GM18502 (cell line): ENCODE results near the gene STIM2.
"Not testable (repeated sequence)": the region's sequence is repeated elsewhere in the genome, so short reads cannot be mapped to it uniquely, and the experiment has no call there.

Experiments
- ATAC-seq: cut with Tn5 transposase; IDR thresholded peaks from one replicate; pipeline ENCODE4 v1.9.1; 2021; ENCODE audit warnings: mild to moderate bottlenecking; ENCODE audit not compliant: unreplicated experiment, poor library complexity

STIM2 gene

GRCh38 chr4:26943391-26943790, 82.8 kb downstream of the STIM2 start:
- ATAC-seq = no peak

GRCh38 chr4:26945794-26946193, 85.2 kb downstream of the STIM2 start:
- ATAC-seq = no peak

GRCh38 chr4:26947318-26947717, 86.7 kb downstream of the STIM2 start:
- no peak for ATAC-seq

DNA sequence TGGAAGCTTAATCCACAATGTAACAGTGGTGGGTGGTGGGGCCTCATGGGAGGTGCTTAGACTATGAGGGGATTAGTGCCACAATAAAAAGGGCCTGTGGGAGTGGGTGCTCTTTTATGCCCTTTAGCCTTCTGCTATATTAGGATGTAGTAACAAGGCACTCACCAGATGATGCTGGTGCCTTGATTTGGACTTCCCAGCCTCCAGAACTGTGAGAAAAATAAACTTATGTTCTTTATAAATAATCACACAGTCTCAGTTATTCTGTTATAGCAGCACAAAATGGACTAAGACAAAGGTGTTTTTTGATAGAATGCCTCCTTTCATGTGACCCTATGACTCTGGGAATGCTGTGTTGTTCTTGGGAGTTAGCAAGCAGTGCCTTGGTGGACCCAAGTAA, 89.8 kb downstream of the STIM2 start:
- no peak for ATAC-seq

GRCh38 chr4:26952891-26953290, 92.2 kb downstream of the STIM2 start:
- no peak for ATAC-seq

GRCh38 chr4:26953366-26953765, 92.7 kb downstream of the STIM2 start:
- ATAC-seq = no peak

DNA sequence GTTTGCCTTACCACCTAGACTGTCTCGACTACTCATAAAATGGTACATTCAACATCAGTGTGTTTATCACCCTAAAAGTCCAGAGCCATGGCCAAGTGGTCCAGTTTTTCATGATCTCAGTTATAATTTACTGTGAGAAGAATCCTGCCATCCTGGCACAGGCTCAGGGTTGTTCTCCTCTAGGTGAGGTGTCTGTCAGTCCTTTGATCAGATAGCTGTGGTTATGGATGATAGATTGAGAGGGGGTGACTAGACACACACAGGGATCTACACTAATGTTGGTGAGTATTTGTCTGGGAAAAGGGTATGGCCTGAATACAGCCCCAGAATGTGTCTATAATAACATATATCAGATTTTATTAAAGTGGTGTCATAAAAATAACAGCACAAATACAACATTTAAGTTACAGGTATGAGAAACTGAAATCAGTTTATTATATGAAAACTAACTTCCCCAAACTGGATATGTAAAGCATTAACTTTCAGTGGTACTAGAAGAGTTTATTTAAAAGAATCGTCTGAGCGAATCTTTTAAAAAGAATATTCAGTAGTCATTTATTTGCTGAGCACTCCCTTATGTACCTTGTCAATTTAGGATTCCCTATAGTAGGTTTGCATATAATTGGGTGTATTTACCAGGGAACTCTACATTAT, 93.3 kb downstream of the STIM2 start:
- ATAC-seq = no peak

GRCh38 chr4:26955241-26955640, 94.6 kb downstream of the STIM2 start:
- ATAC-seq = no peak

GRCh38 chr4:26958925-26959653, 98.4 kb downstream of the STIM2 start:
- ATAC-seq = no peak

DNA sequence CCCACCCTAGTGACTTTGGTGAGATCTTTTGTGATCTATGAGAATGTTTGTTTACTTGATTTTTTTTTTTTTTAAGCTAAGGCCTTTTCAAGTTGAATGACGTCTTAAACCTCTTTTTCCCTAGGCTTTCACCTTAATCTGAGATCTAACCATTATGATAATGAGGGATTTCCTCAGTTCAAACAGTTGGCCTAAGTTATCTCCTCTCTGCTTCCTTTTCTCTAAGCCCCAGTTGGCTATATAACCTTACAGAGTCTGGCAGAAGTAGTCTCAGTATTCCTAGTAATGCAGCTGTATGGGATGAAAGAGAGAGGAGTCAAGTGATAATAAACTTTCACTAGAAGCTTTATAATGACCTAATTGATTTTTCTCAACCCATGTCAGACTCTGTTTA, 99.0 kb downstream of the STIM2 start:
- ATAC-seq = no peak

GRCh38 chr4:26962720-26963119, 102.1 kb downstream of the STIM2 start:
- ATAC-seq = no peak

DNA sequence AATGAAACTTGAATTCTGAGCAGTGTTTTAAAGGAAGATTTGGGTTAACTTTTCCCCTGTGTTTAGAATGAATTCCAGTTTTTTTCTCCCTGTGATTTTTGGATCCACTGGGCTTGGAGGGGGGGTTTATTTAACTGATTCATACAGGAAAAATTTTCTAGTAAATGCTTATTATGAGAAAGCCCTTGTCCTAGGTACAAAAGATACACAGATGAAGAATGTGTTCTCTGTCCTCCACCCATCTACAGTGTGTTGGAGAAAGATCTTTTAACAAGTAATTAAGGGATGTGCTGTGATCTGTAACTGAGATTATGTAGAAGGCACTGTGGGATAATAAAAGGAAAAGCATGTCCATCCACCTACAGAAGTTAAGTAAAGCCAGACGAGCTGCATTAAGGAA, 103.9 kb downstream of the STIM2 start:
- ATAC-seq = no peak

GRCh38 chr4:26964994-26965393, 104.4 kb downstream of the STIM2 start:
- ATAC-seq = no peak

GRCh38 chr4:26975464-26976181, 115.0 kb downstream of the STIM2 start:
- ATAC-seq = not testable (repeated sequence)

GRCh38 chr4:26978387-26979053, 117.9 kb downstream of the STIM2 start:
- no peak for ATAC-seq

DNA sequence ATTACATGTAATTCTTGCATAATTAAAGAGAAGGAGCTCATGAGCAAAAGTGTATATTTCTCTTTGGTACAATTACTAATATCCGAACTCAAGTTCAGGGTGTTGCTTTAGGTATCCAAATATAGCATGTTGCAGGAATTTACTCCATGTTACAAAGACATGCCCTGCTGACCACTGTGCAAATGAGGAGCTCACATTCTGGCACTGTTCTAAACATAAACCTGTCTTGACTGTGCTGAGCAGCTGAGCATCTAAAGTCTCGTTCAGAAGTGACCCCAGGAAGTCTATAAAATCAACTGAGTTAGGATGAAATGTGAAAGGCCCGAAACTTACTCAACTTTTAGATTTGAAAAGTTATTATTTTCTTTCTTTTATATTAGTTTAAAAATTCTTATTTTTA, 124.3 kb downstream of the STIM2 start:
- ATAC-seq = no peak

DNA sequence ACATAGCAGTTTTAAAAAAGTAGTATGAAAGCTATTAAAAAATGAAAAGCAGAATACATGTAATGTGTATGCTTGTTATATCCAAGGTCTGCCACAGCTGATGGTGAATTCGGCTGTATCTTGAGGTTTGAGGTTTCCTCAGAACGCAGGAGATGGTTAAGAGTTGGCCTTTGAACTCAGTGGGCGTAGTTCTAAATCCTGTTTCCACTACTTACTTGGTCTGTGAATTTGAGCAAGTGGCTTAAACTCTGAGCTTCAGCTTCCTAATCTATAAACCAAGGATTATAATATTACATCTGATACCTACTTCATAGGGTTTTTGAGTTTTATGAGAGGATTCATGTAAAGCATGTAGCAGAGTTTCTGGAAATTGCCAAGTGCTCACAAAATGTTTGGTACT, 125.2 kb downstream of the STIM2 start:
- peak; percentile 91 for ATAC-seq

DNA sequence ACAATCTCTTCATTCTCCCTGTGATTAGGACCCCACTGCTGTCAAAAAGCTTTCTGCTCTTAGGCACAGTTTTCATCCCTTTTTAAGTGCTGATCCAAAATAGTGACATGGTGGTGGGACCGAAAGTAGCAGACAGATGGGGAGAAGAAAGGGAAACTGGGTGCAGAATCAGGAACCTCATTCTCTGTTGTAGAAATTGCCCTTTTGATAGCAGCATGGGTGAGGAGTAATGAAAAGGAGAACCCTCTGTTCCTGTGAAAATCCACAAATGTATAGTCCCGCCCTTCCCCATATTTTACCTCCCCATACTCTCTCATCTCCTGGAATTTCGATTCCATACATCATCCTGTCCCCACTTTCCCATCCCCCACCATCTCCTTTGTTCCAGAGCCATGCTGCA, 126.5 kb downstream of the STIM2 start:
- no peak for ATAC-seq

- no peak for ATAC-seq
These were observed 130.4 kb downstream of the STIM2 start for GRCh38 chr4:26991057-26991456.

DNA sequence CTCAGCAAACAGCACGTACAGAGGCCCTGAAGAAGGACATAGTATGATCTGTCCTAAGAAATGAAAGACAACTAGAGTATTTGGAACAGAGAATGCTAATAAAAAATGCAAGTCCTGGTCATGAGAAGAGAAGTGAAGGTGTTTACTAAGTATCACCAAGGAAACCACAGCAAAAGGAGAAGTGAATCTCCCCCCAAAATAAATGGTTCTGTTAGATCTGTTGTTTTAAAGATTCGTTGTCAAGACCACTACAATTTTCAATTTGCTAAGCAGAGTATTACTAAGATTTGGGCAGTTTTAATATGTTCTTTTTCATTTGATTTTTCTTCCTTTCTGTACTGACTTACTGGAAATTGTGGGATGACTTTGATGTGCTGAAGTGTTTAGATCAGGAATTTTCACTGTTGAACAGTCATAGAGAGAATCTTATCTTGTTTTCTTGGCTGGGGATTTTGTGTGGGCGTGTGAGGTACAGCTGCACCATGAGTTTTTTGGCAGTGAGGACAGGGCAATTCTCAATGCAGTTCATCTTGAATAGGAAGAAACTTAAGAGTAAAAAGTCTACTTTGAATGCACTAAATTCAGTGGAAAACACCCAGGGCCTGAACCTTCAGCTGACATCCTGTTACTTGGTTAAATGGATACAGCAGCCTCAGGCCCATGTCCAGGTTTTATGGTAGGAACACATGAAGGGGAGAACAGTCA, 132.2 kb downstream of the STIM2 start:
- peak; percentile 96 for ATAC-seq
